HEK293 (cell line): ENCODE results near the gene PDE2A.

ENCODE experiments used
- BCL11B ChIP-seq: fragments of 450-650 bp; formaldehyde crosslinking; IDR thresholded peaks from 2 replicates; pipeline ENCODE4 v1.5.1; 2016; ENCODE audit warnings: low read depth, missing biosample characterization, missing genetic modification characterization
- CTCF ChIP-seq: fragments of 450-650 bp; formaldehyde crosslinking; IDR thresholded peaks from 2 replicates; pipeline ENCODE4 v1.5.1; 2016; ENCODE audit warnings: missing biosample characterization, missing genetic modification characterization
- PRDM10 ChIP-seq: fragments of 450-650 bp; formaldehyde crosslinking; IDR thresholded peaks from 2 replicates; pipeline ENCODE4 v1.5.1; 2016; ENCODE audit warnings: missing biosample characterization, missing genetic modification characterization
- SALL2 ChIP-seq: fragments of 450-650 bp; formaldehyde crosslinking; IDR thresholded peaks from 2 replicates; pipeline ENCODE4 v1.5.0; 2017; ENCODE audit warnings: missing biosample characterization, mild to moderate bottlenecking, missing genetic modification characterization, borderline replicate concordance
- ZNF501 ChIP-seq: fragments of 450-650 bp; formaldehyde crosslinking; IDR thresholded peaks from 2 replicates; pipeline ENCODE4 v1.5.1; 2016; ENCODE audit warnings: missing biosample characterization, missing genetic modification characterization

GRCh38 chr11:72719144-72719543 lies 44.9 kb upstream of the PDE2A start:
- TF ChIP-seq CTCF (tag by site-specific recombination) (no peak), BCL11B (tag by site-specific recombination) (no peak), ZNF501 (tag by site-specific recombination) (no peak), PRDM10 (tag by site-specific recombination) (no peak), SALL2 (no peak)
